K562 (cell line): Measurements from ENCODE around the gene MMP24. TPM values are rescaled to one million over a fixed set of nuclear protein-coding genes. Genes with fewer than 3 reads are reported as not detected.
A peak's percentile ranks its signal among the peaks of the same experiment; 100 is the strongest.

Source experiments
- ESRRA ChIP-seq: fragments of 450-650 bp; IDR thresholded peaks from 2 replicates; pipeline ENCODE4 v1.6.1; 2014; ENCODE audit warnings: low read depth, mild to moderate bottlenecking, moderate library complexity, borderline replicate concordance
- GTF2B ChIP-seq: IDR thresholded peaks from 2 replicates; pipeline ENCODE4 v1.6.1; 2011; ENCODE audit not compliant: insufficient read length; ENCODE audit errors: extremely low read depth
- HEY1 ChIP-seq: fragments of 250-450 bp; sonication (Bioruptor Pico); IDR thresholded peaks from 2 replicates; pipeline ENCODE4 v1.5.0; 2020; ENCODE audit warnings: mild to moderate bottlenecking, moderate library complexity, borderline replicate concordance
- L3MBTL2 ChIP-seq: fragments of 450-650 bp; IDR thresholded peaks from 2 replicates; pipeline ENCODE4 v1.6.1; 2016; ENCODE audit warnings: mild to moderate bottlenecking, moderate library complexity
- MGA ChIP-seq: fragments of 450-650 bp; IDR thresholded peaks from 2 replicates; pipeline ENCODE4 v1.6.1; 2016; ENCODE audit warnings: mild to moderate bottlenecking, moderate library complexity
- NCOA1 ChIP-seq: fragments of 450-650 bp; IDR thresholded peaks from 2 replicates; pipeline ENCODE4 v1.6.1; 2016; ENCODE audit warnings: low read depth
- SNIP1 ChIP-seq: fragments of 450-650 bp; IDR thresholded peaks from 2 replicates; pipeline ENCODE4 v1.7.1; 2017; ENCODE audit warnings: low read depth, mild to moderate bottlenecking
- ZBTB1 ChIP-seq: sonication (generic); formaldehyde crosslinking; IDR thresholded peaks from 2 replicates; pipeline ENCODE4 v1.8.1; 2023; ENCODE audit warnings: missing genetic modification reagents, low read depth, mild to moderate bottlenecking, borderline replicate concordance
- ZBTB26 ChIP-seq: fragments of 450-650 bp; formaldehyde crosslinking; IDR thresholded peaks from 2 replicates; pipeline ENCODE4 v1.4.0; 2022; ENCODE audit warnings: missing genetic modification characterization
- ZBTB43 ChIP-seq: sonication (generic); formaldehyde crosslinking; IDR thresholded peaks from 2 replicates; pipeline ENCODE4 v1.8.0; 2023; ENCODE audit warnings: mild to moderate bottlenecking, missing genetic modification reagents
- ZFP36 ChIP-seq: fragments of 150-350 bp; IDR thresholded peaks from 2 replicates; pipeline ENCODE4 v1.6.1; 2018; ENCODE audit warnings: low read length, low read depth; ENCODE audit not compliant: partially characterized antibody
- ZNF445 ChIP-seq: fragments of 250-450 bp; sonication (Bioruptor Pico); IDR thresholded peaks from 2 replicates; pipeline ENCODE4 v1.4.0; 2020; ENCODE audit warnings: low read depth, mild to moderate bottlenecking, moderate library complexity
- polyA plus RNA-seq, 8 experiments: library from polyadenylated mRNA; depleted of rRNA in 4 of 8; stranded (reverse) in 5 of 8; unstranded in 3 of 8; fragments of >200 nt; fragmentation: Nextera tagmentation in 2 of 8; fragmentation: Illumina TruSeq in 1 of 8; extraction: Ambion mirVana in 2 of 8; extraction: Trizol in 1 of 8; gene quantifications; 2 replicates each; pipeline versions ENCODE4 v1.2.1 to v1.2.3, GENCODE V29; 2011 to 2014; ENCODE audit warnings: inconsistent platforms in 1 of 8, missing spikeins in 1 of 8
- total RNA-seq, 7 experiments: library from RNA; depleted of rRNA in 6 of 7; stranded (reverse); fragments of >200 nt in 6 of 7; fragmentation: Illumina TruSeq in 2 of 7; extraction: Trizol in 2 of 7; gene quantifications; 2 replicates each; pipeline versions ENCODE4 v1.2.1 to v1.2.3, GENCODE V29; 2011 to 2021; ENCODE audit warnings: low replicate concordance in 1 of 7

The MMP24 gene
- total and polyA plus RNA-seq, 9 of the 15 experiments (the other 6 are each of a cell fraction or from before 2014, with no cell fraction given): 0.03 to 0.07 (median 0.03) TPM; not detected in 6

- TF ChIP-seq MGA (peak; percentile 48; the same call in 1 of the 2 replicates), GTF2B (no peak), L3MBTL2 (peak; percentile 56; the same call in 1 of the 2 replicates), ZBTB43 (CRISPR knock-in tag) (no peak), ZNF445 (CRISPR knock-in tag) (no peak), ESRRA (no peak), HEY1 (CRISPR knock-in tag) (no peak), NCOA1 (0 out of 2 replicates have a peak, but pooled peaks have one; percentile 50), ZFP36 (no peak), SNIP1 (no peak), ZBTB26 (CRISPR knock-in tag) (no peak), ZBTB1 (CRISPR knock-in tag) (peak; percentile 65; the same call in 1 of the 2 replicates)
Measured at GRCh38 chr20:35226884-35227681, 593 bp downstream of the MMP24 start (continued).
